C4-2B (cell line): ENCODE measurements around the gene LRRC61.

ENCODE experiments used
- ZFX ChIP-seq: fragments of 450-650 bp; IDR thresholded peaks from 2 replicates; pipeline ENCODE4 v1.6.1; 2017
- TF ChIP-seq, protein P1 (sequence below): fragments of 450-650 bp; conservative IDR thresholded peaks from 2 replicates; pipeline ENCODE4 v1.5.1; 2017; ENCODE audit warnings: mild to moderate bottlenecking

GRCh38 chr7:150363370-150363769 is 40.2 kb downstream of the LRRC61 start:
- TF ChIP-seq, protein P1, sequence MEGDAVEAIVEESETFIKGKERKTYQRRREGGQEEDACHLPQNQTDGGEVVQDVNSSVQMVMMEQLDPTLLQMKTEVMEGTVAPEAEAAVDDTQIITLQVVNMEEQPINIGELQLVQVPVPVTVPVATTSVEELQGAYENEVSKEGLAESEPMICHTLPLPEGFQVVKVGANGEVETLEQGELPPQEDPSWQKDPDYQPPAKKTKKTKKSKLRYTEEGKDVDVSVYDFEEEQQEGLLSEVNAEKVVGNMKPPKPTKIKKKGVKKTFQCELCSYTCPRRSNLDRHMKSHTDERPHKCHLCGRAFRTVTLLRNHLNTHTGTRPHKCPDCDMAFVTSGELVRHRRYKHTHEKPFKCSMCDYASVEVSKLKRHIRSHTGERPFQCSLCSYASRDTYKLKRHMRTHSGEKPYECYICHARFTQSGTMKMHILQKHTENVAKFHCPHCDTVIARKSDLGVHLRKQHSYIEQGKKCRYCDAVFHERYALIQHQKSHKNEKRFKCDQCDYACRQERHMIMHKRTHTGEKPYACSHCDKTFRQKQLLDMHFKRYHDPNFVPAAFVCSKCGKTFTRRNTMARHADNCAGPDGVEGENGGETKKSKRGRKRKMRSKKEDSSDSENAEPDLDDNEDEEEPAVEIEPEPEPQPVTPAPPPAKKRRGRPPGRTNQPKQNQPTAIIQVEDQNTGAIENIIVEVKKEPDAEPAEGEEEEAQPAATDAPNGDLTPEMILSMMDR: no peak
- no peak for TF ChIP-seq ZFX
